Activated T-helper 2 cell treated with anti-CD3 and anti-CD28 coated beads, Interferon-gamma antibody, Interleukin-2, Interleukin-4, amounts not matched to agents 10 μg/mL and 5 μg/mL and 100 μg/mL, durations not matched to agents 14 hours and 24 hours and 36 hours (primary cell): ENCODE data around the gene ANKRD53. TPM values are rescaled to one million over a fixed set of nuclear protein-coding genes. Genes with fewer than 3 reads are reported as not detected.

Experiments used
- DNase-seq: peaks from one replicate; pipeline ENCODE4 v3.0.0; 2021; ENCODE audit warnings: low spot score
- H3K27ac Mint-ChIP-seq: one replicate; pipeline ENCODE4 v1.8.0; 2021; ENCODE audit warnings: mixed read lengths
- H3K27me3 Mint-ChIP-seq: one replicate; pipeline ENCODE4 v1.8.0; 2021; ENCODE audit warnings: low read depth, mixed read lengths
- H3K36me3 Mint-ChIP-seq: one replicate; pipeline ENCODE4 v1.8.0; 2021; ENCODE audit warnings: low read depth, mixed read lengths
- H3K4me1 Mint-ChIP-seq: one replicate; pipeline ENCODE4 v1.8.0; 2021; ENCODE audit warnings: low read depth, mixed read lengths
- H3K4me3 Mint-ChIP-seq: one replicate; pipeline ENCODE4 v1.8.0; 2021; ENCODE audit warnings: low read depth, mild to moderate bottlenecking, moderate library complexity, mixed read lengths
- H3K9me3 Mint-ChIP-seq: one replicate; pipeline ENCODE4 v1.8.0; 2021; ENCODE audit warnings: mixed read lengths
- intact Hi-C: fragments of 100-400 bp; cut with micrococcal nuclease; formaldehyde crosslinking; loops from one replicate; pipeline ENCODE4 v1.15.1; 2023
- total RNA-seq: library from RNA; stranded (reverse); gene quantifications from 2 replicates; pipeline ENCODE4 v1.2.3, GENCODE V29; 2022

The ANKRD53 gene
- total RNA-seq, 1 donor from 2014 or later, result not detected

- H3K4me1 Mint-ChIP-seq, result no peaks in the 10 kb centered on the region
- H3K36me3 Mint-ChIP-seq, result no peaks in the 10 kb centered on the region
- peaks cover 21% of the 10 kb centered on the region for H3K27me3 Mint-ChIP-seq
- intact Hi-C loops, result no loop called here
- H3K27ac Mint-ChIP-seq, result no peak overlapping the region
- no peak for DNase-seq
- no peak overlapping the region for H3K4me3 Mint-ChIP-seq
- no peaks in the 10 kb centered on the region for H3K9me3 Mint-ChIP-seq
Measured at GRCh38 chr2:70939001-70939838, 39.2 kb upstream of the ANKRD53 start.

GRCh38 chr2:70939839-70940580 is 38.4 kb upstream of the ANKRD53 start:
- no peaks in the 10 kb centered on the region for H3K9me3 Mint-ChIP-seq
- intact Hi-C loops, result loop anchor here (10.0 kb wide), 1 partner anchor 285 kb away; no protein-coding TSS in a partner anchor
- H3K4me3 Mint-ChIP-seq, result no peak overlapping the region
- DNase-seq, result no peak
- H3K27ac Mint-ChIP-seq, result no peak overlapping the region
- H3K4me1 Mint-ChIP-seq, result no peaks in the 10 kb centered on the region
- peaks cover 21% of the 10 kb centered on the region for H3K27me3 Mint-ChIP-seq
- H3K36me3 Mint-ChIP-seq, result no peaks in the 10 kb centered on the region

GRCh38 chr2:70941186-70941585 is 37.2 kb upstream of the ANKRD53 start:
- no peak for DNase-seq
- Mint-ChIP-seq H3K27me3 (peaks cover 21% of the 10 kb centered on the region), H3K9me3 (no peaks in the 10 kb centered on the region), H3K36me3 (no peaks in the 10 kb centered on the region), H3K27ac (no peak overlapping the region), H3K4me1 (no peaks in the 10 kb centered on the region), H3K4me3 (no peak overlapping the region)
- intact Hi-C loops, result loop anchor here (10.0 kb wide), 1 partner anchor 286 kb away; no protein-coding TSS in a partner anchor

GRCh38 chr2:70941701-70942100 is 36.7 kb upstream of the ANKRD53 start:
- DNase-seq, result no peak
- no peak overlapping the region for H3K4me3 Mint-ChIP-seq
- H3K9me3 Mint-ChIP-seq, result no peaks in the 10 kb centered on the region
- no peak overlapping the region for H3K27ac Mint-ChIP-seq
- no peaks in the 10 kb centered on the region for H3K4me1 Mint-ChIP-seq
- H3K36me3 Mint-ChIP-seq, result no peaks in the 10 kb centered on the region
- H3K27me3 Mint-ChIP-seq, result peaks cover 19% of the 10 kb centered on the region
- intact Hi-C loops, result loop anchor here (10.0 kb wide), 1 partner anchor 287 kb away; no protein-coding TSS in a partner anchor

DNA sequence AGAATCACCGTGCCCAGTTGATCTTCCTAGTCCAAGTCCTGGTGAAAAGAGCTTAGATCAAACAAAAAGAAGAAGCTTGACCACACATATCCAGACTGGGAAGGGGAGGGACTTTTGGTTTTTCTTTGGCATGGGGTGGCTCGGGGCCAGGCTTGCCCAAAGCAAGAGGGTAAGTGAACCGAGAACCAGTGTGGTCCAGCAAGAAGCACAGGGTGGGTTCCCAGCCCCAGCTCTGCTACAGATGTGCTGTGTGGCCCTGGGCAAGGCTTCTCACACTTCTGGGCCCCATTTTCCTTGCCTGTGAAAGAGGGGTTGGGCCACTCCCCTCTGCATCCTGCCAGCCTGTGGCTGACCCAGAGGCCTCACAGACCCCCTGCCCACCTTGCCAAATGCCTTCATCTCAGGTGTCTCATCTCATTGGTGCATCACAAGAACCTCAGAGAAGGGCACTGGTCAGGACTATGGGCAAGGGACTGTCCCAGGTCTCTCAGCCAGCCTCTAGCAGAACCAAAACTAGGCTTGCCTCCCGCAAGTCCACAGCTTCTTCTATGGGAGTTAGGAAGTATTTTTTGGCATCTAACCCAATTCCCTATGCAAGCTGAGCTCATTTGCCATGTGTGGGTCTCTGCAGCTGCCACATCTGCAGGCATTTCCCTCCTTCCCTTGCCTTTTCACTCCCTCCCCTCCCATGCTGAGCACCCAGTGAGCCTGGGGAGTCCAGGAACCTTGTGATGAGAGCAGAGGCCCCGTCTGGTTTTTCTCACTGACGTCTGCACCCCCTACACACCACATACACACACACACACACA is 35.8 kb upstream of the ANKRD53 start:
- no peaks in the 10 kb centered on the region for H3K9me3 Mint-ChIP-seq
- intact Hi-C loops, result loop anchor here (10.0 kb wide), 1 partner anchor 288 kb away; no protein-coding TSS in a partner anchor
- no peak overlapping the region for H3K27ac Mint-ChIP-seq
- no peaks in the 10 kb centered on the region for H3K36me3 Mint-ChIP-seq
- no peak for DNase-seq
- peaks cover 7% of the 10 kb centered on the region for H3K4me1 Mint-ChIP-seq
- H3K4me3 Mint-ChIP-seq, result no peak overlapping the region
- H3K27me3 Mint-ChIP-seq, result peaks cover 21% of the 10 kb centered on the region

DNA sequence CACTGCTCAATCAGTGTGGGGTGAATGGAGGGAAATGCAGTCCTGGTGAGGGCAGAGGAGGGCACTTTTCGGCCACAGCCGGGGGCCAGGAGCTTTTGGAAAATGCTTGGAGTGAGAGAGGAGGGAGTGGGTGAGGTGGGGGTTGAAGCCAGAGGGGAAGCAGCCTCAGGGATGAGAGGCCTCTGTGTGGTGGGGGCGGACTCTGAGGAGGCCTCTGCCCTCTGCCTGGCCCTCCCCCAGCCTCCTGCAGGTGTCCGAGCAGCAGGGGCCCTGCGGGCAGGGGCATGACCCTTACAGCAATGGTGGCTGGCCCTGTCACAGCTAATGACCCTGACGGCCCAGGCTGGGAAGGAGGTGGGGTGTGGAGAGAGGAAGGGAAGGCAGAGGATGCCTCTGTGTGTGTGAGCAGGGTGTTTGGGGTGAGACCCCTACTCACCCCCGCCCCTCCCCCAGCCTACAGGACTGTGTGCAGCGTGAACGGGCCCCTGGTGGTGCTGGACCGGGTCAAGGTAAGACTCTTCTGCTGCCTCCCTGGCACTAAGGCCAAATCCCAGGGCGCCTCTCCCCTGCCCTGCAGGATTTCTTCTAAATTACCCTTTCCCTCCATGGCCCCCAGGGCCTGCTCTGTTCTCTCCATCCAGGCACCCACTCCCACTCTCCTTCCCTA is 35.1 kb upstream of the ANKRD53 start:
- Mint-ChIP-seq H3K27me3 (peaks cover 20% of the 10 kb centered on the region), H3K36me3 (no peaks in the 10 kb centered on the region), H3K27ac (no peak overlapping the region), H3K4me3 (no peak overlapping the region), H3K4me1 (peaks cover 14% of the 10 kb centered on the region), H3K9me3 (no peaks in the 10 kb centered on the region)
- intact Hi-C loops, result loop anchor here (10.0 kb wide), 1 partner anchor 289 kb away; no protein-coding TSS in a partner anchor
- DNase-seq, result no peak

DNA sequence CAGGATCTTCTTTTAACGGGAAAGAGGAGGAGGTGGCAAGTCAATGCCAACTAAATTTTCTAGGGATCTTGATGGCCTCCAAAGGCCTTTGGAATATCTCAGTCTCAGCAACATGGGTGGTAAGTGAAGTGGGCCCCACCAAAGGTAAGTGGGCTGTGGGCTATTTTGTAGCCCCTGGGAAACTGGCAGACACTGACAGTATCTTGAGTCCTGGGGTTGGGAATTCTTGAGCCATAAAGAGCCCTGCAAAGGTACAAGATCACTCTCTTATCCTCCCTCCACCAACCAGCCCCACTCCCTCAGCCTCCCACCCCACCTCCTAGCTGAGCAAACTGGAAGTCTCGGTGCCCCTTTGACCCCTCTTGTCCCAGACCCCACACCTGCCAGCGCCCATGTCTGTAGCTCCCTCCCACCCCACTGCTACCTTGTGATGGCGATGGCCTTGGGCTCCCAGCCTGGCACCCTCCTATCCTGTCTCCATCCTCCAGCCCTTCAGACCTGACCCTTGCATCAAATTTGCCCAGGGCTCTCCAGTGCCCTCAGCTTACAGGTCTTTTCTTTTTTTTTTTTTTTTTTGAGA is 34.2 kb upstream of the ANKRD53 start:
- Mint-ChIP-seq H3K4me3 (no peak overlapping the region), H3K4me1 (peaks cover 15% of the 10 kb centered on the region), H3K27ac (no peak overlapping the region), H3K27me3 (peaks cover 17% of the 10 kb centered on the region), H3K36me3 (no peaks in the 10 kb centered on the region), H3K9me3 (no peaks in the 10 kb centered on the region)
- no peak for DNase-seq
- intact Hi-C loops, result loop anchor here (10.0 kb wide), 1 partner anchor 289 kb away; no protein-coding TSS in a partner anchor

DNA sequence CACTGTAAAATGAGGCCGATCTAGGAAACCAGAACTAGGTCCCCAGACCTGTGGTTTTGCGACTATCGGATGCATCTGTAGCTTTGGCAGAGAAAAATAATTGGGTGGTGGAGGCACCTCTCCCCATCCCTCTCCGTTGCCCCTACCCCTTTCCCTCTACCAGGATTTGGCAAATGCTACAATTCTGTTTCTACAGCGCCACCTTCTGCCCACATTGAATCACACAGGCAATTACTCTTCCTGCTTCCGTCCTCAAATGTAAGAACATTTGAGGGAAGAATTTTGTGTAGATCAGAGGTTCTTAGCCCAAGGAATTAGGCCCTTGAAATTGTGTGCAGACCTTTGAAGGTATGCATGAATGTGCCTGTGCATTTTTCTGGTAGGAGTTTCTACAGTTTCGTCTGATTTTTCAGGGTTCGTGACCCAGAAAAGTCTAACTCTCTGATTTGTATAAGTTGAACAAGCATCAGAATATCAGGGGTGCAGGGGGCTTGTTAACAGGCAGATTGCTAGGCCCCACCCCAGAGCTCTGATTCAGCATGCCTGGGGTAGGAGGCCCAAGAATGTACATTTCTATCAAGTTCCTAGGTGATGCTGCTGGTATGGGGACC is 31.5 kb upstream of the ANKRD53 start:
- intact Hi-C loops, result loop anchor here (1.0 to 10.0 kb wide), 3 partner anchors 84 to 292 kb away; no protein-coding TSS in a partner anchor
- DNase-seq, result peak; percentile 34
- no peak overlapping the region for H3K27ac Mint-ChIP-seq
- H3K9me3 Mint-ChIP-seq, result no peaks in the 10 kb centered on the region
- H3K4me1 Mint-ChIP-seq, result peaks cover 15% of the 10 kb centered on the region
- no peaks in the 10 kb centered on the region for H3K36me3 Mint-ChIP-seq
- no peak overlapping the region for H3K4me3 Mint-ChIP-seq
- peaks cover 17% of the 10 kb centered on the region for H3K27me3 Mint-ChIP-seq

- Mint-ChIP-seq H3K27ac (no peak overlapping the region), H3K4me3 (peak overlapping the region; percentile 56), H3K27me3 (peaks cover 22% of the 10 kb centered on the region), H3K9me3 (no peaks in the 10 kb centered on the region), H3K36me3 (no peaks in the 10 kb centered on the region), H3K4me1 (peaks cover 15% of the 10 kb centered on the region)
- intact Hi-C loops, result loop anchor here (1.0 to 10.0 kb wide), 4 partner anchors 77 to 293 kb away; no protein-coding TSS in a partner anchor
- DNase-seq, result no peak
Measured at GRCh38 chr2:70947556-70948184, 30.8 kb upstream of the ANKRD53 start.

DNA sequence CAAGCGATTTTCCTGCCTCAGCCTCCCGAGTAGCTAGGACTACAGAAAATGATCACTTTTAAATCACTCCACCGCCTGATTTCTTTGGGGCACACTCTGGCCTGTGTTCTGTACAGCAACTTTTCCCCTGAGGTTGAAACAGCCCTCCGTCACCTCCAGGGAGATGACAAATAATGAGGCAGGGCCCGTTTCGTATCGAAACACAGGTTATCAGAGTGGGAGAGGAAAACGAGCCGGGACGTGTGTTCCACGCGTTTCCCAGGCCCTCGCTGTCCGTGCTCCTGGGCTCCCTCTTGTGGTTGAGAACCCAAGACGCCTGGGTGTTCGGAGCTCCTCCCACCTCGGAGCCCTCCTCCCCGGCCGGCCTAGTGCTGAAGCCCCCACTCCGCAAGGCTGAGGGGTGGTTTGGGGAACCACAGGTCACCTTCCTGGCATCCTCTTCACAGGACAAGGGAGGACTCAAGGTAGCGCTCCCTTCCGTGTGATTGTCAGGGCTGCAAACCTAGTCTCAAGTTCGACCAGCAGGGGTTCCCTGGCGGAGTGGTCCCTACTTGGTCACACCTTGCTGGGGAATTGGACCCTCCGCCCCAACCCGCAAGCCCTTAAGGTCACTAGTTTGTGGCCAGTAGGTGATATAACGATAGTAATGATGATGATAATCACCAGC is 30.0 kb upstream of the ANKRD53 start:
- no peak overlapping the region for H3K27ac Mint-ChIP-seq
- peak; percentile 62 for DNase-seq
- peaks cover 27% of the 10 kb centered on the region for H3K27me3 Mint-ChIP-seq
- no peaks in the 10 kb centered on the region for H3K36me3 Mint-ChIP-seq
- peaks cover 15% of the 10 kb centered on the region for H3K4me1 Mint-ChIP-seq
- H3K9me3 Mint-ChIP-seq, result no peaks in the 10 kb centered on the region
- intact Hi-C loops, result loop anchor here (2.0 to 10.0 kb wide), 2 partner anchors 78 to 294 kb away; no protein-coding TSS in a partner anchor
- H3K4me3 Mint-ChIP-seq, result peak overlapping the region; percentile 56
